Measurements from ENCODE around the gene ZNF668. TPM values are rescaled to one million over a fixed set of nuclear protein-coding genes. Genes with fewer than 3 reads are reported as not detected.

Gene ZNF668
- total and polyA plus RNA-seq, 2 of the 13 experiments (the other 11 are each of a cell fraction or from before 2014, with no cell fraction given), result 3.8 to 9.8 TPM

DNA sequence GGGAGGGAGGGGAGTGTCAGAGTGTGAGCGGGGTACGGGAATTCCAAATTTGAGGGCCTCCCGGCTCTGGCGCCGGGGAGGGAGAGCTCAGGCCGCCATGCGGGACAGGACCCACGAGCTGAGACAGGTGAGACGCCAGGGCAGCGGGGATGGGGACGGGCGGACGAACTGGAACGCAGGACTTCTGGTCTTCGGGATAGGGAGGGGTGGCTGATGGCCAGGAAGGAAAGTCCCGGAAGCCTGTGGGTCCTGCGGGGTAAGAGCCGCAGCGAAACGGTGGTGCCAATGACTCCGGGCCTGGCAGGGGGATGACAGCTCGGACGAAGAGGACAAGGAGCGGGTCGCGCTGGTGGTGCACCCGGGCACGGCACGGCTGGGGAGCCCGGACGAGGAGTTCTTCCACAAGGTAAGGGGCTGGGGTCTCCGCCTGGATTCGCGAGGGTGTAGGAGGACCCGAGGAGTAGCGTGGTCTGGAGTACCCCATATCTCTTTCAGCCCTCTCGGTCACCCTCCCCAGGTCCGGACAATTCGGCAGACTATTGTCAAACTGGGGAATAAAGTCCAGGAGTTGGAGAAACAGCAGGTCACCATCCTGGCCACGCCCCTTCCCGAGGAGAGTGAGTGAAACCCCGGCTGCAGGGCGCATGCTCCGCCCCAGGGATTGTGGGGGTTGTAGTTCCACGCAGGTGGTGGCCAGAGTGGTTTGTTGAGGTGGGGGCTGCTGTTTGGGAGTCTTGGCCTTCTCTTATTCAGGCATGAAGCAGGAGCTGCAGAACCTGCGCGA is 40.1 kb downstream of the ZNF668 start (continued):
- TF ChIP-seq PBX3 (CRISPR knock-in tag; IDR thresholded peaks at IDR 0.05; ENCODE audit: borderline replicate concordance), result no peak
- TF ChIP-seq, protein P1, sequence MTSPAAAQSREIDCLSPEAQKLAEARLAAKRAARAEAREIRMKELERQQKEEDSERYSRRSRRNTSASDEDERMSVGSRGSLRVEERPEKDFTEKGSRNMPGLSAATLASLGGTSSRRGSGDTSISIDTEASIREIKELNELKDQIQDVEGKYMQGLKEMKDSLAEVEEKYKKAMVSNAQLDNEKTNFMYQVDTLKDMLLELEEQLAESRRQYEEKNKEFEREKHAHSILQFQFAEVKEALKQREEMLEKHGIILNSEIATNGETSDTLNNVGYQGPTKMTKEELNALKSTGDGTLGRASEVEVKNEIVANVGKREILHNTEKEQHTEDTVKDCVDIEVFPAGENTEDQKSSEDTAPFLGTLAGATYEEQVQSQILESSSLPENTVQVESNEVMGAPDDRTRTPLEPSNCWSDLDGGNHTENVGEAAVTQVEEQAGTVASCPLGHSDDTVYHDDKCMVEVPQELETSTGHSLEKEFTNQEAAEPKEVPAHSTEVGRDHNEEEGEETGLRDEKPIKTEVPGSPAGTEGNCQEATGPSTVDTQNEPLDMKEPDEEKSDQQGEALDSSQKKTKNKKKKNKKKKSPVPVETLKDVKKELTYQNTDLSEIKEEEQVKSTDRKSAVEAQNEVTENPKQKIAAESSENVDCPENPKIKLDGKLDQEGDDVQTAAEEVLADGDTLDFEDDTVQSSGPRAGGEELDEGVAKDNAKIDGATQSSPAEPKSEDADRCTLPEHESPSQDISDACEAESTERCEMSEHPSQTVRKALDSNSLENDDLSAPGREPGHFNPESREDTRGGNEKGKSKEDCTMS (CRISPR knock-in tag; conservative IDR thresholded peaks at IDR 0.05), result no peak
- peak; percentile 33 for TF ChIP-seq ZEB1 (IDR thresholded peaks at IDR 0.05; ENCODE audit: insufficient replicate concordance, low read depth)
- TF ChIP-seq, protein P2, sequence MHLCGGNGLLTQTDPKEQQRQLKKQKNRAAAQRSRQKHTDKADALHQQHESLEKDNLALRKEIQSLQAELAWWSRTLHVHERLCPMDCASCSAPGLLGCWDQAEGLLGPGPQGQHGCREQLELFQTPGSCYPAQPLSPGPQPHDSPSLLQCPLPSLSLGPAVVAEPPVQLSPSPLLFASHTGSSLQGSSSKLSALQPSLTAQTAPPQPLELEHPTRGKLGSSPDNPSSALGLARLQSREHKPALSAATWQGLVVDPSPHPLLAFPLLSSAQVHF (CRISPR knock-in tag; IDR thresholded peaks at IDR 0.05), result 0 out of 2 replicates have a peak, but pooled peaks have one; percentile 47
- no peak for TF ChIP-seq HOXA9 (CRISPR knock-in tag; IDR thresholded peaks at IDR 0.05; ENCODE audit: borderline replicate concordance)
- peak; percentile 72; the same call in 1 of the 2 replicates for TF ChIP-seq NFKB2 (CRISPR knock-in tag; IDR thresholded peaks at IDR 0.05; ENCODE audit: borderline replicate concordance)
- TF ChIP-seq ZNF775 (CRISPR knock-in tag; IDR thresholded peaks at IDR 0.05; ENCODE audit: borderline replicate concordance), result no peak
- TF ChIP-seq FOXK1 (CRISPR knock-in tag; IDR thresholded peaks at IDR 0.05; ENCODE audit: borderline replicate concordance, low read depth), result peak; percentile 67; the same call in 1 of the 2 replicates
- TF ChIP-seq CREB3 (CRISPR knock-in tag; IDR thresholded peaks at IDR 0.05), result no peak
- TF ChIP-seq, protein P3, sequence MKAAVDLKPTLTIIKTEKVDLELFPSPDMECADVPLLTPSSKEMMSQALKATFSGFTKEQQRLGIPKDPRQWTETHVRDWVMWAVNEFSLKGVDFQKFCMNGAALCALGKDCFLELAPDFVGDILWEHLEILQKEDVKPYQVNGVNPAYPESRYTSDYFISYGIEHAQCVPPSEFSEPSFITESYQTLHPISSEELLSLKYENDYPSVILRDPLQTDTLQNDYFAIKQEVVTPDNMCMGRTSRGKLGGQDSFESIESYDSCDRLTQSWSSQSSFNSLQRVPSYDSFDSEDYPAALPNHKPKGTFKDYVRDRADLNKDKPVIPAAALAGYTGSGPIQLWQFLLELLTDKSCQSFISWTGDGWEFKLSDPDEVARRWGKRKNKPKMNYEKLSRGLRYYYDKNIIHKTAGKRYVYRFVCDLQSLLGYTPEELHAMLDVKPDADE (CRISPR knock-in tag; IDR thresholded peaks at IDR 0.05), result no peak
- TF ChIP-seq ZNF605 (CRISPR knock-in tag; IDR thresholded peaks at IDR 0.05), result peak; percentile 88
- no peak for TF ChIP-seq KIAA2018 (CRISPR knock-in tag; IDR thresholded peaks at IDR 0.05; ENCODE audit: borderline replicate concordance)

Data from HepG2 (cell line).